Measurements from ENCODE around the gene PSMC4.

DNA sequence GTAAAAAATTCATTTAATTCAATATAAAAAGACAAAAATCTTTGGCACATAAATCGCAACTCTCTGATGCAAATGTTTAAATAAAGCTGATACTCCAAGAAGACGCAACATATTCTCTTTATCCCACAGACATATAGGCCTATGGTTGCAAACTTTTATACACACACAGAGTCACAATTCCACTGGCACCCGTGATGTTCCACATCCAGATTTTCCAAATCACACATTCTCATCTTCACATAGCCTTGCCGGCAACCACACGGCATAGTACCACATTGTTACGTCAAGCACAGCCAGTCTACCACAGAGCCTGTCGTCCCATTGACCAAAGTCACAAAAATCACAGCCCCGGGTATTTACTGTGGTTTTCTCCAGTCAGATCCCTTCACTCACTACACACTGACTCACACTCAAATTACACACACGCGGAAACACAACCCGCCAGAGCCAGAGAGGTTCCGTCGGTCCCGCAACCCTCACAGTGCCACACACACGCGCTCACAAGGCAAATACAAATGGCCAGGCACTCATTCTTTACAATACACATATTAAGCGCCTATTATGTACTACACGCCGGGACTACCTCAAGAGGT is 25.3 kb downstream of the PSMC4 start:
- TF ChIP-seq, protein P1, sequence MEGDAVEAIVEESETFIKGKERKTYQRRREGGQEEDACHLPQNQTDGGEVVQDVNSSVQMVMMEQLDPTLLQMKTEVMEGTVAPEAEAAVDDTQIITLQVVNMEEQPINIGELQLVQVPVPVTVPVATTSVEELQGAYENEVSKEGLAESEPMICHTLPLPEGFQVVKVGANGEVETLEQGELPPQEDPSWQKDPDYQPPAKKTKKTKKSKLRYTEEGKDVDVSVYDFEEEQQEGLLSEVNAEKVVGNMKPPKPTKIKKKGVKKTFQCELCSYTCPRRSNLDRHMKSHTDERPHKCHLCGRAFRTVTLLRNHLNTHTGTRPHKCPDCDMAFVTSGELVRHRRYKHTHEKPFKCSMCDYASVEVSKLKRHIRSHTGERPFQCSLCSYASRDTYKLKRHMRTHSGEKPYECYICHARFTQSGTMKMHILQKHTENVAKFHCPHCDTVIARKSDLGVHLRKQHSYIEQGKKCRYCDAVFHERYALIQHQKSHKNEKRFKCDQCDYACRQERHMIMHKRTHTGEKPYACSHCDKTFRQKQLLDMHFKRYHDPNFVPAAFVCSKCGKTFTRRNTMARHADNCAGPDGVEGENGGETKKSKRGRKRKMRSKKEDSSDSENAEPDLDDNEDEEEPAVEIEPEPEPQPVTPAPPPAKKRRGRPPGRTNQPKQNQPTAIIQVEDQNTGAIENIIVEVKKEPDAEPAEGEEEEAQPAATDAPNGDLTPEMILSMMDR (conservative IDR thresholded peaks at IDR 0.05; ENCODE audit: low read depth, low read length), result no peak
- TF ChIP-seq EZH2 (IDR thresholded peaks at IDR 0.05; ENCODE audit: low read length, unreplicated experiment), result no peak

Measured in PC-3 (cell line).